K562 (cell line): Measurements from ENCODE around the gene CLASP2. TPM values are rescaled to one million over a fixed set of nuclear protein-coding genes. Genes with fewer than 3 reads are reported as not detected.

Experiments
- ATAC-seq: fragments of 200-7000 bp; cut with Tn5 transposase; 3 replicates; pipeline ENCODE4 v1.9.1; 2020; ENCODE audit warnings: moderate library complexity
- BruUV-seq: library from RNA; stranded (reverse); fragments of 400-500 nt; replicated peaks from 2 replicates; lab custom pipeline; 2021; lab: Mats Ljungman, UMichigan
- CTCF ChIA-PET: fragments of 300-600 bp; formaldehyde crosslinking; extraction: SDS; loops from one replicate; lab custom pipeline; 2021; ENCODE audit warnings: low intra/inter-chr PET ratio; lab: Yijun Ruan, JAX
- POLR2A ChIA-PET: fragments of 300-600, 350-650 bp; sonication (Branson Sonifier 250); formaldehyde crosslinking; extraction: SDS; loops from one replicate; lab custom pipeline; 2021; ENCODE audit warnings: antibody characterized with exemption, inconsistent platforms; lab: Yijun Ruan, JAX
- DNase-seq, 4 experiments: peaks; one replicate each; pipeline versions ENCODE4 v3.0.0 to v3.0.0-alpha.2; 2011 to 2018; ENCODE audit warnings: low spot score in 3 of 4, mixed read lengths in 3 of 4; ENCODE audit errors: extremely low read depth in 1 of 4
- FAIRE-seq: peaks from 2 replicates; lab custom pipeline; 2011; peaks lifted over from hg19 to GRCh38; lab: Jason Lieb, UNC
- H2AFZ ChIP-seq: 2 replicates; pipeline ENCODE4 v1.6.0; 2011; ENCODE audit warnings: low read depth, low read length, control low read depth, inconsistent platforms
- H3K27ac ChIP-seq: fragments of 200-600 bp; 3 replicates; pipeline ENCODE4 v1.8.0; 2011; ENCODE audit warnings: low read depth, mild to moderate bottlenecking, control low read depth, inconsistent platforms, low read length, moderate library complexity, mixed read lengths; ENCODE audit errors: extremely low read depth
- H3K27me3 ChIP-seq, 2 experiments: fragments of 300-600 bp in 1 of 2; 2 replicates in 1 of 2; 3 replicates in 1 of 2; pipeline versions ENCODE4 v1.6.0 to v1.8.0; 2011; ENCODE audit warnings: inconsistent platforms in 2 of 2, low read length in 2 of 2, mild to moderate bottlenecking in 1 of 2, mixed read lengths in 1 of 2, moderate library complexity in 1 of 2; ENCODE audit not compliant: control insufficient read depth in 2 of 2, insufficient read depth in 2 of 2
- H3K36me3 ChIP-seq: fragments of 300-600 bp; 3 replicates; pipeline ENCODE4 v1.8.0; 2011; ENCODE audit warnings: mild to moderate bottlenecking, low read length, inconsistent platforms; ENCODE audit not compliant: control insufficient read depth, insufficient read depth
- H3K4me1 ChIP-seq, 2 experiments: fragments of 200-600 bp in 1 of 2; replicated peaks in 1 of 2; 2 replicates in 1 of 2; 3 replicates in 1 of 2; pipeline versions ENCODE4 v1.5.1 to v1.8.0; 2011; ENCODE audit warnings: inconsistent platforms in 2 of 2, low read length in 2 of 2, mild to moderate bottlenecking in 1 of 2, mixed read lengths in 1 of 2, moderate library complexity in 1 of 2; ENCODE audit not compliant: control insufficient read depth in 2 of 2, insufficient read depth in 2 of 2
- H3K4me2 ChIP-seq: 2 replicates; pipeline ENCODE4 v1.6.1; 2011; ENCODE audit warnings: low read length, control low read depth, inconsistent platforms, mixed read lengths; ENCODE audit not compliant: insufficient read depth
- H3K4me3 ChIP-seq: fragments of 200-600 bp; sonication (generic), shearing (Covaris generic); 2 replicates; pipeline ENCODE4 v1.5.1; 2016; ENCODE audit warnings: control low read depth, inconsistent platforms
- H3K79me2 ChIP-seq: fragments of 200-600 bp; 3 replicates; pipeline ENCODE4 v1.8.0; 2011; ENCODE audit warnings: low read length, inconsistent platforms; ENCODE audit not compliant: control insufficient read depth, insufficient read depth
- H3K9ac ChIP-seq, 2 experiments: 2 replicates each; pipeline versions ENCODE4 v1.6.0 to v1.6.1; 2011; ENCODE audit warnings: low read depth in 2 of 2, low read length in 2 of 2, control low read depth in 1 of 2, inconsistent platforms in 1 of 2, mild to moderate bottlenecking in 1 of 2, mixed read lengths in 1 of 2; ENCODE audit not compliant: insufficient read depth in 1 of 2
- H3K9me1 ChIP-seq: one replicate; pipeline ENCODE4 v1.6.0; 2011; ENCODE audit warnings: inconsistent platforms, mild to moderate bottlenecking, low read length, moderate library complexity; ENCODE audit not compliant: control insufficient read depth, insufficient read depth
- H3K9me3 ChIP-seq: replicated peaks from 2 replicates; pipeline ENCODE4 v1.5.1; 2011; ENCODE audit warnings: low read depth, low read length, inconsistent platforms; ENCODE audit not compliant: control insufficient read depth, insufficient read depth
- H4K20me1 ChIP-seq: replicated peaks from 2 replicates; pipeline ENCODE4 v1.6.1; 2011; ENCODE audit warnings: low read length, inconsistent platforms, mixed read lengths; ENCODE audit not compliant: control insufficient read depth, insufficient read depth
- KLF10 ChIP-seq: fragments of 250-450 bp; sonication (Bioruptor Pico); IDR thresholded peaks from 2 replicates; pipeline ENCODE4 v1.6.1; 2021; ENCODE audit warnings: matching md5 sums
- SIRT6 ChIP-seq: IDR thresholded peaks from one replicate; pipeline ENCODE4 v1.6.1; 2012; ENCODE audit warnings: low read depth, mild to moderate bottlenecking, control low read depth, inconsistent platforms, low read length, moderate library complexity
- TFAM ChIP-seq: fragments of 250-450 bp; sonication (Bioruptor Pico); conservative IDR thresholded peaks from 2 replicates; pipeline ENCODE4 v1.5.0; 2021; ENCODE audit warnings: mild to moderate bottlenecking, moderate library complexity
- ZFP1 ChIP-seq: fragments of 450-650 bp; formaldehyde crosslinking; IDR thresholded peaks from 2 replicates; pipeline ENCODE4 v1.4.0; 2020; ENCODE audit warnings: mild to moderate bottlenecking, mixed read lengths
- ZNF324 ChIP-seq: fragments of 250-450 bp; sonication (Bioruptor Pico); IDR thresholded peaks from 2 replicates; pipeline ENCODE4 v1.4.0; 2020; ENCODE audit warnings: mild to moderate bottlenecking
- WGBS: fragments of 100-300 bp; shearing (Covaris generic); methylation state at CpG from one replicate; pipeline ENCODE4 v1.1.6; 2016; ENCODE audit warnings: low coverage, mixed read lengths; ENCODE audit not compliant: insufficient coverage; ENCODE audit errors: missing lambda C conversion rate; 5-methylcytosine and 5-hydroxymethylcytosine counted together
- in situ Hi-C: fragments of 300-500 bp; cut with MboI; formaldehyde crosslinking; loops from 4 replicates; pipeline ENCODE4 v1.15.0; 2018; ENCODE audit warnings: inconsistent platforms, mixed read lengths
- intact Hi-C: fragments of 100-400 bp; cut with micrococcal nuclease; formaldehyde crosslinking; loops from 2 replicates; pipeline ENCODE4 v1.14.2; 2022
- polyA plus RNA-seq, 8 experiments: library from polyadenylated mRNA; depleted of rRNA in 4 of 8; stranded (reverse) in 5 of 8; unstranded in 3 of 8; fragments of >200 nt; fragmentation: Nextera tagmentation in 2 of 8; fragmentation: Illumina TruSeq in 1 of 8; extraction: Ambion mirVana in 2 of 8; extraction: Trizol in 1 of 8; gene quantifications; 2 replicates each; pipeline versions ENCODE4 v1.2.1 to v1.2.3, GENCODE V29; 2011 to 2014; ENCODE audit warnings: inconsistent platforms in 1 of 8, missing spikeins in 1 of 8
- total RNA-seq, 7 experiments: library from RNA; depleted of rRNA in 6 of 7; stranded (reverse); fragments of >200 nt in 6 of 7; fragmentation: Illumina TruSeq in 2 of 7; extraction: Trizol in 2 of 7; gene quantifications; 2 replicates each; pipeline versions ENCODE4 v1.2.1 to v1.2.3, GENCODE V29; 2011 to 2021; ENCODE audit warnings: low replicate concordance in 1 of 7
- TF ChIP-seq, protein P1 (sequence below): fragments of 250-450 bp; sonication (Bioruptor Pico); IDR thresholded peaks from 2 replicates; pipeline ENCODE4 v1.8.0; 2021; ENCODE audit warnings: borderline replicate concordance, mild to moderate bottlenecking, moderate library complexity; ENCODE audit not compliant: poor library complexity, severe bottlenecking
- TF ChIP-seq, protein P2 (sequence below): sonication (generic); formaldehyde crosslinking; IDR thresholded peaks from 2 replicates; pipeline ENCODE4 v1.8.1; 2023; ENCODE audit warnings: mild to moderate bottlenecking, missing genetic modification reagents

The CLASP2 gene
- total and polyA plus RNA-seq, 9 of the 15 experiments (the other 6 are each of a cell fraction or from before 2014, with no cell fraction given): 13.5 to 107 (median 71.8) TPM

DNA sequence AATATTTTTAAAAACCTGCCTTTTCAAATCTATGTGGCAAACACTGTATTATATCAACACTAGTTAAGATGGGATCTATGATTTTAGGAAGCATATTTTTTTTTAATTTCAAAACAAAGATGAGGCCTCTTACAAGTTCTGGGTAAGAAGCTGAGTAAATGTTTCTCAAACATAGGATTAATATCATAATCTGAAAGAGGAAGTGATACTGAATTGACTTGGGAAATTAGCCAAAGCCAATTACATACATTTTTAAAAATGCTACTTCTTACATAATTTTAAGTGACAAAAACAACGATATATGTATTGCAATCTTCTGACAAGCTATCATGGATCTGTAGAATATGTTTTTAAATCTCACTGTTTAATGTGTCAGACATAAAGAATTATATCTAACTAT lies 142.7 kb downstream of the CLASP2 start:
- H3K4me2 ChIP-seq: no peak overlapping the region
- no peak overlapping the region for H2AFZ ChIP-seq
- no peak overlapping the region for H3K9ac ChIP-seq
- no peaks in the 10 kb centered on the region for H4K20me1 ChIP-seq
- TF ChIP-seq, protein P1, sequence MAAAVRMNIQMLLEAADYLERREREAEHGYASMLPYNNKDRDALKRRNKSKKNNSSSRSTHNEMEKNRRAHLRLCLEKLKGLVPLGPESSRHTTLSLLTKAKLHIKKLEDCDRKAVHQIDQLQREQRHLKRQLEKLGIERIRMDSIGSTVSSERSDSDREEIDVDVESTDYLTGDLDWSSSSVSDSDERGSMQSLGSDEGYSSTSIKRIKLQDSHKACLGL (CRISPR knock-in tag): no peak
- TF ChIP-seq KLF10 (CRISPR knock-in tag) (no peak), ZFP1 (no peak), ZNF324 (no peak), TFAM (CRISPR knock-in tag) (no peak)
- TF ChIP-seq, all 486 proteins: peak for 0
- no peak for ATAC-seq
- H3K9me1 ChIP-seq: no peaks in the 10 kb centered on the region
- DNase-seq: no peak
- no peaks in the 10 kb centered on the region for H3K79me2 ChIP-seq
- POLR2A ChIA-PET: interaction anchor here (1.5 kb wide), 1 partner anchor 10 kb away, joined by 3 read pairs; no protein-coding TSS in a partner anchor
- no peak overlapping the region for H3K4me3 ChIP-seq
- no peaks in the 10 kb centered on the region for H3K4me1 ChIP-seq
- CTCF ChIA-PET: interaction anchor here (0.6 kb wide), 1 partner anchor 21 kb away, joined by 3 read pairs; no protein-coding TSS in a partner anchor
- 89% methylated on average over 1 of the region's 1 CpG for WGBS
- H3K27me3 ChIP-seq: no peaks in the 10 kb centered on the region
- intact Hi-C loops (no loop called here), in situ Hi-C loops (no loop called here)
- H3K36me3 ChIP-seq: peaks cover 55% of the 10 kb centered on the region
- H3K9me3 ChIP-seq: no peaks in the 10 kb centered on the region
- no peak overlapping the region for H3K27ac ChIP-seq
- no peak for FAIRE-seq
- BruUV-seq: no TSS peak

DNA sequence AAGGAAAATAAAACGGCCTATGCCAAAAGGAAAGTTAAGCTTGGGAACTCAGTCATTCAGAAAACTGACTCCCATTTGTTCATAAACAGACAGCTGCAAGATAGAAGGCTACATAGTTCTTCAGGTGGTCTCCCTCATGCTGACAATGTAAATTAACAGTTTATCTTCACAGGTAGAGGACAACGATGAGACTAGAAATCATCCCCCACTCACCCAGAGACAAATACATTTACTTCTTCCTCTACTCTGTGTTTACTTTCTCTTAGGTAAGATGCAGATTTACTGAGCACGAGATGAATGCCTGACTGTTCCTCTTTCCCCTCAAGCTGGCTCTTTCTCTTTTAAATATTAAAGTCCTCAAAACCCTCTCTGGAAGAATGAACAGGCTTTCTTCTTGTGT lies 160.2 kb downstream of the CLASP2 start:
- in situ Hi-C loops: no loop called here
- ChIA-PET CTCF (no interaction called here), POLR2A (interaction anchor here (0.6 to 1.1 kb wide), 3 partner anchors 9 to 14 kb away, joined by 3 to 6 read pairs (median 3); no protein-coding TSS in a partner anchor)
- Histone ChIP-seq H3K4me3 (no peak overlapping the region), H2AFZ (no peak overlapping the region), H4K20me1 (no peaks in the 10 kb centered on the region), H3K9me1 (no peaks in the 10 kb centered on the region), H3K79me2 (no peaks in the 10 kb centered on the region), H3K9me3 (no peaks in the 10 kb centered on the region), H3K27me3 (no peaks in the 10 kb centered on the region), H3K4me1 (no peaks in the 10 kb centered on the region), H3K27ac (no peak overlapping the region), H3K36me3 (peaks cover 26% of the 10 kb centered on the region; the same call in 2 of the 3 replicates), H3K4me2 (no peak overlapping the region), H3K9ac (no peak overlapping the region)
- intact Hi-C loops: no loop called here
- no peak for ATAC-seq
- DNase-seq: no peak
- FAIRE-seq: no peak
- WGBS: 72% methylated on average over 3 of the region's 3 CpGs
- TF ChIP-seq SIRT6: no peak
- TF ChIP-seq, protein P2, sequence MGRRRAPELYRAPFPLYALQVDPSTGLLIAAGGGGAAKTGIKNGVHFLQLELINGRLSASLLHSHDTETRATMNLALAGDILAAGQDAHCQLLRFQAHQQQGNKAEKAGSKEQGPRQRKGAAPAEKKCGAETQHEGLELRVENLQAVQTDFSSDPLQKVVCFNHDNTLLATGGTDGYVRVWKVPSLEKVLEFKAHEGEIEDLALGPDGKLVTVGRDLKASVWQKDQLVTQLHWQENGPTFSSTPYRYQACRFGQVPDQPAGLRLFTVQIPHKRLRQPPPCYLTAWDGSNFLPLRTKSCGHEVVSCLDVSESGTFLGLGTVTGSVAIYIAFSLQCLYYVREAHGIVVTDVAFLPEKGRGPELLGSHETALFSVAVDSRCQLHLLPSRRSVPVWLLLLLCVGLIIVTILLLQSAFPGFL (CRISPR knock-in tag): no peak
- BruUV-seq: no TSS peak
